Keratinocyte (primary cell): ENCODE measurements around the gene ULK3. TPM values are rescaled to one million over a fixed set of nuclear protein-coding genes. Genes with fewer than 3 reads are reported as not detected.

Experiments
- DNase-seq: peaks from one replicate; pipeline ENCODE4 v3.0.0-alpha.2; 2011; ENCODE audit warnings: low read depth, missing footprints, low spot score
- FAIRE-seq: peaks from 2 replicates; lab custom pipeline; 2011; peaks lifted over from hg19 to GRCh38; lab: Jason Lieb, UNC
- H2AFZ ChIP-seq: 2 replicates; pipeline ENCODE4 v1.6.0; 2012; ENCODE audit warnings: low read length, control low read depth, inconsistent platforms; ENCODE audit not compliant: control insufficient read depth
- H3K27ac ChIP-seq: 2 replicates; pipeline ENCODE4 v1.5.1; 2011; ENCODE audit warnings: low read length; ENCODE audit not compliant: control insufficient read depth, insufficient read depth
- H3K27me3 ChIP-seq: 3 replicates; pipeline ENCODE4 v1.6.0; 2011; ENCODE audit warnings: low read length; ENCODE audit not compliant: control insufficient read depth, insufficient read depth; ENCODE audit errors: extremely low read depth
- H3K36me3 ChIP-seq, 2 experiments: 2 replicates in 1 of 2; 3 replicates in 1 of 2; pipeline ENCODE4 v1.5.1; 2011; ENCODE audit warnings: low read length in 2 of 2, mild to moderate bottlenecking in 1 of 2; ENCODE audit not compliant: control insufficient read depth in 2 of 2, insufficient read depth in 2 of 2; ENCODE audit errors: extremely low read depth in 1 of 2
- H3K4me1 ChIP-seq: 3 replicates; pipeline ENCODE4 v1.5.1; 2011; ENCODE audit warnings: low read length; ENCODE audit not compliant: control insufficient read depth, insufficient read depth; ENCODE audit errors: extremely low read depth
- H3K4me2 ChIP-seq: 3 replicates; pipeline ENCODE4 v1.6.0; 2011; ENCODE audit warnings: low read depth, low read length; ENCODE audit not compliant: control insufficient read depth, insufficient read depth; ENCODE audit errors: extremely low read depth
- H3K4me3 ChIP-seq, 3 experiments: fragments of 200-600 bp in 1 of 3; sonication (generic) in 1 of 3; 2 replicates in 2 of 3; 3 replicates in 1 of 3; pipeline ENCODE4 v1.5.1; 2011 to 2016; ENCODE audit warnings: low read length in 3 of 3, mild to moderate bottlenecking in 3 of 3, control low read depth in 2 of 3, inconsistent platforms in 1 of 3, low read depth in 1 of 3, mixed read lengths in 1 of 3, mixed run types in 1 of 3, moderate library complexity in 1 of 3; ENCODE audit not compliant: control insufficient read depth in 2 of 3, insufficient read depth in 2 of 3; ENCODE audit errors: extremely low read depth in 1 of 3
- H3K79me2 ChIP-seq: 2 replicates; pipeline ENCODE4 v1.6.0; 2012; ENCODE audit warnings: low read length; ENCODE audit not compliant: control insufficient read depth, insufficient read depth
- H3K9ac ChIP-seq: 3 replicates; pipeline ENCODE4 v1.6.0; 2011; ENCODE audit warnings: low read length; ENCODE audit not compliant: control insufficient read depth, insufficient read depth; ENCODE audit errors: extremely low read depth
- H3K9me1 ChIP-seq: 3 replicates; pipeline ENCODE4 v1.6.0; 2011; ENCODE audit warnings: low read length; ENCODE audit not compliant: control insufficient read depth, insufficient read depth; ENCODE audit errors: extremely low read depth
- H3K9me3 ChIP-seq: 2 replicates; pipeline ENCODE4 v1.5.1; 2012; ENCODE audit warnings: low read depth, low read length; ENCODE audit not compliant: control insufficient read depth
- H4K20me1 ChIP-seq: 3 replicates; pipeline ENCODE4 v1.6.0; 2011; ENCODE audit warnings: low read length; ENCODE audit not compliant: control insufficient read depth, insufficient read depth; ENCODE audit errors: extremely low read depth
- CTCF ChIP-seq, 3 experiments: IDR thresholded peaks in 1 of 3; conservative IDR thresholded peaks in 1 of 3; optimal IDR thresholded peaks in 1 of 3; 2 replicates in 2 of 3; 3 replicates in 1 of 3; pipeline versions ENCODE3 to v1.5.1; 2011; ENCODE audit warnings: low read length in 3 of 3, mild to moderate bottlenecking in 3 of 3, moderate library complexity in 2 of 3, control low read depth in 1 of 3, inconsistent platforms in 1 of 3; ENCODE audit not compliant: insufficient read depth in 2 of 3; ENCODE audit errors: extremely low read depth in 1 of 3
- EZH2 ChIP-seq: IDR thresholded peaks from one replicate; pipeline ENCODE4 v1.6.1; 2012; ENCODE audit warnings: inconsistent platforms, mild to moderate bottlenecking, low read length, moderate library complexity
- dilution Hi-C: fragments of 300-500 bp; cut with MboI; formaldehyde crosslinking; loops from one replicate; pipeline ENCODE4 v1.7.0; 2020; ENCODE audit warnings: low sequenced_read_pairs; ENCODE audit not compliant: extremely low pct_ligation_motif_present
- polyA plus RNA-seq, 5 experiments: library from polyadenylated mRNA; depleted of rRNA in 3 of 5; stranded (reverse) in 3 of 5; stranded (forward) in 1 of 5; unstranded in 1 of 5; fragments of >200 nt; gene quantifications; 1 replicate in 1 of 5; 2 replicates in 3 of 5; 3 replicates in 1 of 5; pipeline versions ENCODE4 v1.2.1 to v1.2.3, GENCODE V29; 2011 to 2012; ENCODE audit warnings: missing spikeins in 2 of 5, low read depth in 1 of 5, low replicate concordance in 1 of 5

Gene ULK3
- polyA plus RNA-seq, 1 donor (not counting 4 experiments of a cell fraction or from before 2014, with no cell fraction given), result 16.5 TPM

GRCh38 chr15:74870436-74871215 is 27.7 kb upstream of the ULK3 start:
- Histone ChIP-seq H3K9ac (peak overlapping the region; percentile 36), H3K27ac (peak overlapping the region; percentile 17), H3K4me2 (peak overlapping the region; percentile 68), H4K20me1 (peaks cover 13% of the 10 kb centered on the region), H3K27me3 (no peaks in the 10 kb centered on the region), H3K36me3 (peaks cover 0 to 3% of the 10 kb centered on the region in 2 experiments), H2AFZ (no peak overlapping the region), H3K4me1 (peaks cover 59% of the 10 kb centered on the region), H3K9me3 (no peaks in the 10 kb centered on the region), H3K79me2 (peaks cover 52% of the 10 kb centered on the region), H3K9me1 (peaks cover 4% of the 10 kb centered on the region), H3K4me3 (peak overlapping the region in 2 of 3 experiments; percentile 22 to 43)
- FAIRE-seq (no peak), DNase-seq (peak; percentile 35)
- dilution Hi-C loops, result no loop called here
- no peak for TF ChIP-seq CTCF (optimal IDR thresholded peaks at IDR 0.05 in 1 of 3, IDR thresholded peaks at IDR 0.05 in 1 of 3, conservative IDR thresholded peaks at IDR 0.05 in 1 of 3; ENCODE audit: extremely low read depth in 1 of 3, insufficient read depth in 2 of 3, low read length in 3 of 3)
- TF ChIP-seq EZH2, result no peak

- Histone ChIP-seq H4K20me1 (peaks cover 13% of the 10 kb centered on the region), H2AFZ (no peak overlapping the region), H3K4me1 (peaks cover 64% of the 10 kb centered on the region), H3K4me3 (peak overlapping the region in 1 of 3 experiments; percentile 19), H3K27me3 (no peaks in the 10 kb centered on the region), H3K9ac (no peak overlapping the region), H3K27ac (no peak overlapping the region), H3K79me2 (peaks cover 53% of the 10 kb centered on the region), H3K9me3 (no peaks in the 10 kb centered on the region), H3K36me3 (peaks cover 0 to 3% of the 10 kb centered on the region in 2 experiments), H3K4me2 (peak overlapping the region; percentile 68), H3K9me1 (peaks cover 4% of the 10 kb centered on the region)
- FAIRE-seq (no peak), DNase-seq (no peak)
- dilution Hi-C loops, result no loop called here
- no peak for TF ChIP-seq EZH2
- TF ChIP-seq CTCF (optimal IDR thresholded peaks at IDR 0.05 in 1 of 3, IDR thresholded peaks at IDR 0.05 in 1 of 3, conservative IDR thresholded peaks at IDR 0.05 in 1 of 3; ENCODE audit: extremely low read depth in 1 of 3, insufficient read depth in 2 of 3, low read length in 3 of 3), result no peak
Observed at GRCh38 chr15:74869726-74870407, 26.9 kb upstream of the ULK3 start.
